ENCODE results near the gene WNT9A. TPM values are rescaled to one million over a fixed set of nuclear protein-coding genes. Genes with fewer than 3 reads are reported as not detected.

Gene WNT9A
- total and polyA plus RNA-seq, 2 of the 4 experiments (the other 2 are of a cell fraction) = 0.18 to 0.36 TPM

DNA sequence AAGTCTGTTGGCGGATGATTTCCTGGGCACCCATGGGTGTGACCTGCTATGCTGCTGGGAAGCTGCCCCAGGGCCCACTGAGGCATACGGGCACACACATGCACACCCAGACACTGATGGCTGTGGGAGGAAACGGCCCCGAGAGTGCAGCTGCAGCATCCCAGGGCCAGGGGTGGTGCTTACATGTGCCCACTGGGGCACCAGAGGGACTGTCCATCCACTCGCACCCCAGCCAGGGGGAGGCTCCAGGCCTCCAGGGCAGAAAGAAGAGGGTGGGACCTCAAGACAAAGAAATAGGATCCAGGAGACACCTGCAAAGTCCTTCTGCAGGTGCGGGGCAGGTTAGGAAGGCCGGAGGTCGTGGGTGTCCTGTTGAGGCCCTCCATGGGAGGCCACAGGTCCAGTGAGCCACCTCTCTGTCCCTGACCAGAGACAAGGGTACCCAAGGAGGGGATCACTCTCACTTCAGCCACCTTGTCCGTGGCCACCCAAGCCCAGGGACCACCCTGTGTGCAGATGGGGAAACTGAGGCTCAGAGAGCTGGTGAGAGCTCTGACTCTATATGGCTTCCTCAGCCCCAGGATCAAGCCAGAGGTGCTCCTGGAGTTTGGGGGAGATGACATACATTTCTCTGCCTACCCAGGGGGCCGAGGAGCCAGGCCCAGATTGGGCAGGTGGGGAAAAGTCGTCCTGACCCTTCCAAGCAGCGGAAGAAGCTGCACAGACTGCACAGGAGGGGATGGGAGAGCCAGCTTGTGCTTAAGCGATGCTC, 57.1 kb downstream of the WNT9A start:
- WGBS, 2 experiments (ENCODE audit: extremely low coverage in 2 of 2, insufficient read length in 1 of 2) = 97% methylated on average over 5 of the region's 13 CpGs; no CpG with 5 or more reads in 1 of the 2 experiments
- Histone ChIP-seq H3K4me1 (ENCODE audit: control insufficient read depth, insufficient read depth, low read length) (no peaks in the 10 kb centered on the region; the same call in 1 of the 2 replicates), H3K36me3 (ENCODE audit: control insufficient read depth, insufficient read depth, low read length) (no peaks in the 10 kb centered on the region)

More for the DNA sequence above, 57.1 kb downstream of the WNT9A start:
- Histone ChIP-seq H3K4me3 (ENCODE audit: insufficient read depth, low read depth, low read length) (no peak overlapping the region), H4K8ac (ENCODE audit: low read depth in 2 of 2, low read length in 2 of 2) (no peak overlapping the region), H3K4ac (ENCODE audit: low read depth, low read length) (no peak overlapping the region), H4K20me1 (ENCODE audit: insufficient read depth, low read length) (no peaks in the 10 kb centered on the region), H3K9me3 (ENCODE audit: control insufficient read depth, insufficient read depth, low read length) (no peaks in the 10 kb centered on the region), H2BK20ac (ENCODE audit: low read depth, low read length) (no peak overlapping the region), H3K27ac (ENCODE audit: insufficient read depth, low read length) (no peak overlapping the region), H2BK5ac (ENCODE audit: low read depth, low read length, poor library complexity, severe bottlenecking) (no peak overlapping the region), H3K9me1 (ENCODE audit: insufficient read depth, low read length) (no peaks in the 10 kb centered on the region), H2AK9ac (replicated peaks; ENCODE audit: low read depth, low read length, poor library complexity) (no peak overlapping the region), H3K4me2 (ENCODE audit: low read depth, low read length) (no peak overlapping the region), H2BK120ac (ENCODE audit: low read depth, low read length) (no peak overlapping the region), H4K5ac (ENCODE audit: low read depth, low read length) (no peak overlapping the region), H3K27me3 (ENCODE audit: control insufficient read depth, insufficient read depth, low read length) (peaks cover 2% of the 10 kb centered on the region; the same call in 1 of the 2 replicates), H3K9ac (ENCODE audit: low read depth, low read length) (no peak overlapping the region), H3K14ac (replicated peaks; ENCODE audit: low read depth, low read length) (no peak overlapping the region), H2AFZ (replicated peaks; ENCODE audit: low read length, poor library complexity) (peak overlapping the region; percentile 23), H3K79me1 (ENCODE audit: low read depth in 1 of 2, low read length in 2 of 2) (no peaks in the 10 kb centered on the region), H3K23ac (ENCODE audit: low read depth, low read length) (no peak overlapping the region), H3K56ac (ENCODE audit: extremely low read depth, insufficient read depth, low read length) (no peak overlapping the region), H4K91ac (ENCODE audit: insufficient read depth, low read depth, low read length) (no peak overlapping the region), H3K18ac (ENCODE audit: low read depth, low read length) (no peak overlapping the region), H2AK5ac (ENCODE audit: low read depth, low read length) (no peak overlapping the region), H2BK15ac (ENCODE audit: low read depth, low read length) (no peak overlapping the region)
- no peak for TF ChIP-seq CEBPB (IDR thresholded peaks at IDR 0.05; ENCODE audit: low read depth, low read length)
- no TSS peak for BruUV-seq (replicated peaks)
- ATAC-seq (ENCODE audit: low read depth) (no peak), DNase-seq (no peak)
- CTCF ChIA-PET = no interaction called here
- intact Hi-C loops (cut with micrococcal nuclease) (no loop called here), in situ Hi-C loops (cut with MboI; ENCODE audit: low sequenced_read_pairs) (no loop called here), dilution Hi-C loops (cut with HindIII; ENCODE audit: low sequenced_read_pairs, unreplicated experiment) (no loop called here)
- POLR2A ChIA-PET (ENCODE audit: unreplicated experiment) = no interaction called here
